Adrenal gland (tissue), 12 donors: Measurements from ENCODE around the gene NFIB. TPM values are rescaled to one million over a fixed set of nuclear protein-coding genes. Genes with fewer than 3 reads are reported as not detected.

Experiments used
- DNase-seq, 7 donors: peaks; one replicate each; pipeline ENCODE4 v3.0.0-alpha.2; 2019 to 2020
- H3K27ac ChIP-seq, 5 donors: fragments of 200-600 bp; sonication (generic) in 4 of 5; 1 replicate in 3 of 5; 2 replicates in 2 of 5; pipeline versions ENCODE4 v1.5.1 to v1.8.0; 2016 to 2020; ENCODE audit warnings: mild to moderate bottlenecking in 1 of 5
- H3K27me3 ChIP-seq: fragments of 200-600 bp; 2 replicates; pipeline ENCODE4 v1.8.0; 2021
- H3K36me3 ChIP-seq, 2 donors: fragments of 200-600 bp; replicated peaks in 1 of 2; 1 replicate in 1 of 2; 2 replicates in 1 of 2; pipeline versions ENCODE4 v1.5.1 to v1.8.0; 2018 to 2022
- H3K4me1 ChIP-seq, 2 donors: fragments of 200-600 bp; replicated peaks in 1 of 2; 1 replicate in 1 of 2; 2 replicates in 1 of 2; pipeline versions ENCODE4 v1.5.1 to v1.8.0; 2018 to 2021
- H3K4me3 ChIP-seq, 4 donors: fragments of 200-600 bp; sonication (generic) in 3 of 4; one replicate each; pipeline ENCODE4 v1.5.1; 2016 to 2018
- H3K9me3 ChIP-seq, 3 donors: fragments of 200-600 bp; sonication (generic) in 1 of 3; replicated peaks in 1 of 3; 1 replicate in 2 of 3; 2 replicates in 1 of 3; pipeline versions ENCODE4 v1.5.1 to v1.8.0; 2016 to 2021
- POLR2A ChIP-seq, 2 donors: fragments of 450-650 bp; IDR thresholded peaks; one replicate each; pipeline ENCODE4 v1.6.1; 2017; ENCODE audit warnings: antibody characterized with exemption in 2 of 2, mild to moderate bottlenecking in 2 of 2, moderate library complexity in 1 of 2
- WGBS, 4 donors: extraction: QIAGEN DNeasy Blood & Tissue Kit in 2 of 4; methylation state at CpG; one replicate each; pipeline versions ENCODE4 v1.1.5 to v1.1.7; 2013 to 2017; 5-methylcytosine and 5-hydroxymethylcytosine counted together
- intact Hi-C, 2 donors: fragments of 100-400 bp; cut with DNase I; formaldehyde crosslinking; loops; one replicate each; pipeline versions ENCODE4 v1.14.1 to v1.15.0; 2022 to 2023
- polyA plus RNA-seq, 3 donors: library from polyadenylated mRNA; stranded (reverse); fragments of 200-250 nt in 2 of 3; fragments of 350-450 nt in 1 of 3; fragmentation: Illumina TruSeq in 1 of 3; extraction: RNeasy Lipid Tissue Mini Kit (QIAGEN cat#74804) in 1 of 3; gene quantifications; one replicate each; pipeline ENCODE4 v1.2.3, GENCODE V29; 2013 to 2014
- total RNA-seq, 9 donors: library from RNA; depleted of rRNA in 4 of 9; stranded (reverse); fragments of >200 nt in 4 of 9; fragments of 120-200 nt in 1 of 9; fragmentation: NEBNext Ultra II Directional in 1 of 9; extraction: Animal tissue kit (Norgen Biotek cat#: 25700) in 1 of 9; gene quantifications; one replicate each; pipeline versions ENCODE4 v1.1.0 to v1.2.4, GENCODE V29; 2013 to 2023
- TF ChIP-seq, protein P1 (sequence below), 6 experiments: fragments of 450-650 bp in 4 of 6; fragments of 200-600 bp in 2 of 6; sonication (generic) in 1 of 6; IDR thresholded peaks; 1 replicate in 5 of 6; 2 replicates in 1 of 6; pipeline versions ENCODE4 v1.5.1 to v1.8.0; 2016 to 2021; ENCODE audit warnings: antibody characterized with exemption in 6 of 6, mild to moderate bottlenecking in 2 of 6, moderate library complexity in 1 of 6
- donor health status: healthy with polysubstance abuse.
- donor health status: Bipolar disorder and iron deficiency.
- donor health status: DM: yes; HTN: yes; CAD: no.
- donor health status: DM: no; HTN: no; CAD: no.
- donor health status: DM: no; HTN: no; CAD: no.
- donor health status: DM: yes; HTN: yes; CAD: no.

The NFIB gene
- total and polyA plus RNA-seq, 12 donors = 10.9 to 84.1 (median 43.0) TPM

DNA sequence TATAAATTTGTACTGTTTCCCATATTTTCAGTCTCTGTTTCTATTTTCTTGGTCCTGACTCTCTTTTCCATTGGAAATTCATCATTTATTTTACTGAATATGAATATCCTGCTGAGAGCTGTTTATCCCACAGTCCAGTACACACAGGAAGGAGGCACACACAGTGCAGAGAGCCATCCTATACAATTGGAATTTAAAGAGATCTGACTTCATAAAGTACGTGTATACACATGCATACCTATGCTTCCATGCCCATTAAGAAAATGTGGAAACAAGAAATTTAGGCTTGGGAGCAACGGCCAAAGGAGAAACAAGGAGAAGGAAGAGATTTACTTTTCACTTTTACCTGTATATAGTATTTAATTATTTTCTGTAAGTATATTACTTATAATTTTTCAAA, 99.2 kb downstream of the NFIB start:
- intact Hi-C loops = no loop called here
- peaks cover 0 to 28% of the 10 kb centered on the region in 2 donors for H3K4me1 ChIP-seq
- no peaks in the 10 kb centered on the region for H3K27me3 ChIP-seq
- WGBS, 4 donors = 85 to 92% (median 87%) methylated on average over 2 of the region's 2 CpGs
- DNase-seq = no peak
- no peaks in the 10 kb centered on the region for H3K9me3 ChIP-seq
- H3K27ac ChIP-seq = no peak overlapping the region
- TF ChIP-seq, protein P1, sequence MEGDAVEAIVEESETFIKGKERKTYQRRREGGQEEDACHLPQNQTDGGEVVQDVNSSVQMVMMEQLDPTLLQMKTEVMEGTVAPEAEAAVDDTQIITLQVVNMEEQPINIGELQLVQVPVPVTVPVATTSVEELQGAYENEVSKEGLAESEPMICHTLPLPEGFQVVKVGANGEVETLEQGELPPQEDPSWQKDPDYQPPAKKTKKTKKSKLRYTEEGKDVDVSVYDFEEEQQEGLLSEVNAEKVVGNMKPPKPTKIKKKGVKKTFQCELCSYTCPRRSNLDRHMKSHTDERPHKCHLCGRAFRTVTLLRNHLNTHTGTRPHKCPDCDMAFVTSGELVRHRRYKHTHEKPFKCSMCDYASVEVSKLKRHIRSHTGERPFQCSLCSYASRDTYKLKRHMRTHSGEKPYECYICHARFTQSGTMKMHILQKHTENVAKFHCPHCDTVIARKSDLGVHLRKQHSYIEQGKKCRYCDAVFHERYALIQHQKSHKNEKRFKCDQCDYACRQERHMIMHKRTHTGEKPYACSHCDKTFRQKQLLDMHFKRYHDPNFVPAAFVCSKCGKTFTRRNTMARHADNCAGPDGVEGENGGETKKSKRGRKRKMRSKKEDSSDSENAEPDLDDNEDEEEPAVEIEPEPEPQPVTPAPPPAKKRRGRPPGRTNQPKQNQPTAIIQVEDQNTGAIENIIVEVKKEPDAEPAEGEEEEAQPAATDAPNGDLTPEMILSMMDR (IDR thresholded peaks at IDR 0.05) = no peak
- TF ChIP-seq POLR2A (IDR thresholded peaks at IDR 0.05) = no peak
- no peaks in the 10 kb centered on the region for H3K36me3 ChIP-seq
- no peak overlapping the region for H3K4me3 ChIP-seq

- Histone ChIP-seq H3K4me1 (peaks cover 0 to 28% of the 10 kb centered on the region in 2 donors), H3K27ac (no peak overlapping the region), H3K4me3 (no peak overlapping the region), H3K9me3 (no peaks in the 10 kb centered on the region), H3K36me3 (no peaks in the 10 kb centered on the region), H3K27me3 (no peaks in the 10 kb centered on the region)
- intact Hi-C loops = no loop called here
- no peak for DNase-seq
- WGBS, 4 donors = 77 to 94% (median 86%) methylated on average over 3 of the region's 3 CpGs
- TF ChIP-seq POLR2A (IDR thresholded peaks at IDR 0.05) = no peak
- TF ChIP-seq, protein P1 (IDR thresholded peaks at IDR 0.05) = no peak
Measured at GRCh38 chr9:14214065-14214684, 99.8 kb downstream of the NFIB start.

- H3K4me1 ChIP-seq = peaks cover 0 to 28% of the 10 kb centered on the region in 2 donors
- H3K4me3 ChIP-seq = no peak overlapping the region
- H3K27ac ChIP-seq = no peak overlapping the region
- H3K36me3 ChIP-seq = no peaks in the 10 kb centered on the region
- intact Hi-C loops = no loop called here
- no peak for DNase-seq
- TF ChIP-seq, protein P1 (IDR thresholded peaks at IDR 0.05) = no peak
- TF ChIP-seq POLR2A (IDR thresholded peaks at IDR 0.05) = no peak
- 83 to 95% (median 88%) methylated on average over 2 of the region's 2 CpGs for WGBS, 4 donors
- H3K9me3 ChIP-seq = no peaks in the 10 kb centered on the region
- no peaks in the 10 kb centered on the region for H3K27me3 ChIP-seq
Measured at GRCh38 chr9:14213504-14213903, 100.4 kb downstream of the NFIB start.

DNA sequence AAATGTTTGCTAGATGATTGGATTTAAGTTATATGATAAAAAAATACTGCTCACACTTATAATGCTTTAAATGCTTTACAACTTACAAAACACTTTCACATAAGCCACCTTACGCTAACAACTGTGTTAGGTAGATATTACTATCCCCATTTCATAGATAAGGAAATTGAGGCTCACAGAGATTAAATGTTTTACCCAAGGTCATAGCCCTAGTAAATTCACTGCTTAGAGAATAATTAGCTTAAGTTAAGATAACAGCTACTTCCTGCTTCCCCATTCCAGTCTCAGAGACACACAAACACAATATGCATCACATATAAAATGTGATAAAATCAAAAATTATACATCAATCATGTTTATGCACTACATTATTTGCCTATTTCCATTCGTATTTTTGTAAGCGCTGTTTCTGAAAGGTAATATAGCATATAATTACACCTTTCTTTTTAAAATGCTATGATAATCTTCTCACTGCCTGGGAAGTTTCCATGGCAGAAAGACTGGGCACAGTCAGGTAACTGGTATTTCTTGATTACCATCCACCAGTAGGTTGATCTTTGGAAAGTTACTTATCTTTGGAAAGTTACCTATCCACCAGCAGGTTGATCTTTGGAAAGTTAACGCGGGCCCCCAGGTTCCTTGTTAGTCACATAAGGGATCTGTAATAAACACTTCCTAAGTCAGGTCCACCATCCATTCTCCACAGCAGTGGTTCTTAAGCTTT, 101.1 kb downstream of the NFIB start:
- H3K9me3 ChIP-seq = no peaks in the 10 kb centered on the region
- peaks cover 0 to 28% of the 10 kb centered on the region in 2 donors for H3K4me1 ChIP-seq
- no peaks in the 10 kb centered on the region for H3K27me3 ChIP-seq
- no peak overlapping the region for H3K27ac ChIP-seq
- intact Hi-C loops = no loop called here
- DNase-seq = no peak
- TF ChIP-seq, protein P1 (IDR thresholded peaks at IDR 0.05) = no peak
- no peak for TF ChIP-seq POLR2A (IDR thresholded peaks at IDR 0.05)
- no peaks in the 10 kb centered on the region for H3K36me3 ChIP-seq
- no peak overlapping the region for H3K4me3 ChIP-seq
- 83 to 88% (median 85%) methylated on average over 5 of the region's 5 CpGs for WGBS, 4 donors
